CD4-positive, alpha-beta T cell (primary cell): ENCODE data around the gene TPO. TPM values are rescaled to one million over a fixed set of nuclear protein-coding genes. Genes with fewer than 3 reads are reported as not detected.

Experiments used
- ATAC-seq: fragments of 200-7000 bp; cut with Tn5 transposase; one replicate; pipeline ENCODE4 v1.10.0; 2022; ENCODE audit warnings: mild to moderate bottlenecking; ENCODE audit not compliant: poor library complexity
- CTCF ChIA-PET: fragments of 350-600 bp; sonication (Branson Sonifier 250); formaldehyde crosslinking; loops from one replicate; lab custom pipeline; 2021; ENCODE audit warnings: antibody characterized with exemption, inconsistent platforms; lab: Charles Lee
- POLR2A ChIA-PET: fragments of 350-600 bp; sonication (Branson Sonifier 250); formaldehyde crosslinking; loops from one replicate; lab custom pipeline; 2021; ENCODE audit warnings: antibody characterized with exemption, inconsistent platforms; lab: Charles Lee
- DNase-seq, 14 experiments: peaks; one replicate each; pipeline ENCODE4 v3.0.0-alpha.2; 2013 to 2020; ENCODE audit warnings: mixed read lengths in 2 of 14
- H3K27ac ChIP-seq, 2 donors: one replicate each; pipeline versions ENCODE4 v1.5.1 to v1.7.0; 2013; ENCODE audit warnings: low read length in 2 of 2, low read depth in 1 of 2, mild to moderate bottlenecking in 1 of 2
- H3K27me3 ChIP-seq, 2 experiments: 1 replicate in 1 of 2; 2 replicates in 1 of 2; pipeline versions ENCODE4 v1.6.1 to v1.7.0; 2013; ENCODE audit warnings: low read length in 2 of 2, control low read depth in 1 of 2, mild to moderate bottlenecking in 1 of 2, moderate library complexity in 1 of 2; ENCODE audit not compliant: insufficient read depth in 2 of 2, control insufficient read depth in 1 of 2
- H3K36me3 ChIP-seq: one replicate; pipeline ENCODE4 v1.6.1; 2013; ENCODE audit warnings: low read length, control low read depth; ENCODE audit not compliant: insufficient read depth
- H3K4me1 ChIP-seq: one replicate; pipeline ENCODE4 v1.6.1; 2013; ENCODE audit warnings: low read length, control low read depth; ENCODE audit not compliant: insufficient read depth
- H3K4me3 ChIP-seq: one replicate; pipeline ENCODE4 v1.5.1; 2013; ENCODE audit warnings: mild to moderate bottlenecking, low read length, moderate library complexity
- H3K9me3 ChIP-seq, 2 experiments: 1 replicate in 1 of 2; 2 replicates in 1 of 2; pipeline versions ENCODE4 v1.6.1 to v1.7.0; 2013; ENCODE audit warnings: low read length in 2 of 2, mild to moderate bottlenecking in 2 of 2, control low read depth in 1 of 2, moderate library complexity in 1 of 2; ENCODE audit not compliant: control insufficient read depth in 1 of 2, insufficient read depth in 1 of 2
- H3K27ac Mint-ChIP-seq: one replicate; pipeline ENCODE4 v1.8.0; 2020; ENCODE audit warnings: mixed read lengths
- H3K27me3 Mint-ChIP-seq: one replicate; pipeline ENCODE4 v1.8.0; 2021; ENCODE audit warnings: mixed read lengths
- H3K36me3 Mint-ChIP-seq: one replicate; pipeline ENCODE4 v1.8.0; 2021; ENCODE audit warnings: low read depth, mixed read lengths
- H3K4me1 Mint-ChIP-seq: one replicate; pipeline ENCODE4 v1.8.0; 2021; ENCODE audit warnings: low read depth, mixed read lengths
- H3K4me3 Mint-ChIP-seq: one replicate; pipeline ENCODE4 v1.8.0; 2020; ENCODE audit warnings: mild to moderate bottlenecking, mixed read lengths
- H3K9me3 Mint-ChIP-seq: one replicate; pipeline ENCODE4 v1.8.0; 2020; ENCODE audit warnings: mixed read lengths
- CTCF ChIP-seq: fragments of 200-600 bp; IDR thresholded peaks from one replicate; pipeline ENCODE4 v1.8.0; 2022; ENCODE audit warnings: antibody characterized with exemption, mild to moderate bottlenecking
- intact Hi-C, 2 experiments: fragments of 100-400 bp; cut with DNase I in 1 of 2; cut with micrococcal nuclease in 1 of 2; formaldehyde crosslinking; loops; one replicate each; pipeline versions ENCODE4 v1.15.1 to v1.9.0; 2023 to 2025; cut with DNase I, micrococcal nuclease
- total RNA-seq, 174 experiments: library from RNA in 2 of 174; stranded (reverse) in 2 of 174; gene quantifications; one replicate each; pipeline ENCODE4 v1.2.3 and lab custom pipeline; 2021 to 2026

Gene TPO
- total RNA-seq, 2 experiments from 2014 or later: 0.27 TPM; not detected in 1

GRCh38 chr2:1503471-1504310 is 90.4 kb downstream of the TPO start:
- Mint-ChIP-seq H3K27ac (no peak overlapping the region), H3K9me3 (no peaks in the 10 kb centered on the region), H3K27me3 (no peaks in the 10 kb centered on the region), H3K36me3 (no peaks in the 10 kb centered on the region), H3K4me1 (peaks cover 3% of the 10 kb centered on the region), H3K4me3 (no peak overlapping the region)
- ChIA-PET POLR2A (no interaction called here), CTCF (no interaction called here)
- intact Hi-C loops: no loop called here
- ATAC-seq (no peak), DNase-seq (no peak)
- no peaks in the 10 kb centered on the region for H3K36me3 ChIP-seq
- no peak overlapping the region for H3K4me3 ChIP-seq
- no peak overlapping the region for H3K27ac ChIP-seq
- TF ChIP-seq CTCF: no peak
- peaks cover 0 to 7% of the 10 kb centered on the region in 2 experiments for H3K9me3 ChIP-seq
- no peaks in the 10 kb centered on the region for H3K27me3 ChIP-seq
- H3K4me1 ChIP-seq: no peaks in the 10 kb centered on the region

DNA sequence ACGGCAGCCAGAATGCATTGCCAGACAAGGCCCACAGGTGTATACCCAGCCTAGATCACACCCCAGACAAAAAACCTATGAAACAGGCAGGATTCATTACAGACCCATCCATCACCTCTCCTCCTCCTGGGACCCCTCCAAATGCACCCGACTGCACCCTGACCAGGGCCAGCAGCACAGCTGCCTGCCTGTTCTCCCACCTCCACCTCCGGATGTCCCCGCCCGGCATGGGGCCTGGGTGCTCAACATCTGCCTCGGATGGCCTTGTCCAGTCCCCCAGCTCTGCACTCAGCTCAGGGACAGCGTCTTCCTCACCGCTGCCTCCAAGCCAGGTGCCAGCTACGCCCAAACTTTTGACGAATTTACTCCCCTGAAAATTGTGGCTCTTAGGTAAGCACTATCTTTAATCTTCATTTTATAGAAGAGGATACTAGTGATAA is 91.1 kb downstream of the TPO start:
- H3K4me3 ChIP-seq: no peak overlapping the region
- intact Hi-C loops: no loop called here
- no peaks in the 10 kb centered on the region for H3K36me3 Mint-ChIP-seq
- TF ChIP-seq CTCF: no peak
- peaks cover 9% of the 10 kb centered on the region for H3K4me1 Mint-ChIP-seq
- H3K9me3 ChIP-seq: peaks cover 0 to 7% of the 10 kb centered on the region in 2 experiments
- H3K36me3 ChIP-seq: no peaks in the 10 kb centered on the region
- CTCF ChIA-PET: no interaction called here
- DNase-seq: no peak
- no peaks in the 10 kb centered on the region for H3K27me3 Mint-ChIP-seq
- H3K27me3 ChIP-seq: no peaks in the 10 kb centered on the region
- no peak overlapping the region for H3K4me3 Mint-ChIP-seq
- H3K9me3 Mint-ChIP-seq: no peaks in the 10 kb centered on the region
- POLR2A ChIA-PET: no interaction called here
- peaks cover 3% of the 10 kb centered on the region for H3K4me1 ChIP-seq
- ATAC-seq: no peak
- H3K27ac Mint-ChIP-seq: no peak overlapping the region
- no peak overlapping the region for H3K27ac ChIP-seq

GRCh38 chr2:1505031-1505441 is 91.8 kb downstream of the TPO start:
- TF ChIP-seq CTCF: no peak
- H3K36me3 ChIP-seq: no peaks in the 10 kb centered on the region
- H3K27me3 ChIP-seq: no peaks in the 10 kb centered on the region
- Mint-ChIP-seq H3K36me3 (no peaks in the 10 kb centered on the region), H3K27ac (no peak overlapping the region), H3K4me3 (no peak overlapping the region), H3K9me3 (no peaks in the 10 kb centered on the region), H3K27me3 (no peaks in the 10 kb centered on the region), H3K4me1 (peaks cover 16% of the 10 kb centered on the region)
- POLR2A ChIA-PET: no interaction called here
- intact Hi-C loops: no loop called here
- H3K4me1 ChIP-seq: peaks cover 10% of the 10 kb centered on the region
- ATAC-seq (no peak), DNase-seq (no peak)
- peaks cover 0 to 7% of the 10 kb centered on the region in 2 experiments for H3K9me3 ChIP-seq
- H3K27ac ChIP-seq: no peak overlapping the region
- CTCF ChIA-PET: no interaction called here
- no peak overlapping the region for H3K4me3 ChIP-seq
